Measurements from ENCODE around the gene TMEM116.

TMEM116 gene

GRCh38 chr12:111887926-111888745, 124.8 kb downstream of the TMEM116 start:
- DNase-seq = no peak

- DNase-seq = no peak
Observed at GRCh38 chr12:111886662-111887545, 126.1 kb downstream of the TMEM116 start.

- DNase-seq = no peak
Observed at GRCh38 chr12:111881716-111882115, 131.2 kb downstream of the TMEM116 start.

Data from activated gamma-delta T cell (primary cell).